Spleen (tissue), 11 donors: ENCODE data around the gene RUSC2. TPM values are rescaled to one million over a fixed set of nuclear protein-coding genes. Genes with fewer than 3 reads are reported as not detected.
A peak's percentile ranks its signal among the peaks of the same experiment; 100 is the strongest.

Experiments
- DNase-seq: peaks from one replicate; pipeline ENCODE4 v3.0.0-alpha.2; 2020
- H3K27ac ChIP-seq, 8 donors: fragments of 200-600 bp; sonication (generic) in 7 of 8; 1 replicate in 4 of 8; 2 replicates in 4 of 8; pipeline versions ENCODE4 v1.5.0 to v1.8.0; 2016 to 2021; ENCODE audit warnings: inconsistent platforms in 4 of 8, mild to moderate bottlenecking in 4 of 8, moderate library complexity in 1 of 8
- H3K27me3 ChIP-seq, 7 donors: fragments of 200-600 bp; sonication (generic) in 6 of 7; replicated peaks in 1 of 7; 1 replicate in 4 of 7; 2 replicates in 3 of 7; pipeline versions ENCODE4 v1.5.0 to v1.8.0; 2016 to 2021; ENCODE audit warnings: inconsistent platforms in 3 of 7, mild to moderate bottlenecking in 1 of 7
- H3K36me3 ChIP-seq, 6 donors: fragments of 200-600 bp; sonication (generic) in 5 of 6; 1 replicate in 4 of 6; 2 replicates in 2 of 6; pipeline versions ENCODE4 v1.5.0 to v1.8.0; 2016 to 2021; ENCODE audit warnings: inconsistent platforms in 2 of 6
- H3K4me1 ChIP-seq, 6 donors: fragments of 200-600 bp; sonication (generic) in 5 of 6; 1 replicate in 3 of 6; 2 replicates in 3 of 6; pipeline versions ENCODE4 v1.5.0 to v1.8.0; 2016 to 2021; ENCODE audit warnings: inconsistent platforms in 3 of 6
- H3K4me3 ChIP-seq, 8 donors: fragments of 200-600 bp; sonication (generic) in 7 of 8; 1 replicate in 4 of 8; 2 replicates in 4 of 8; pipeline versions ENCODE4 v1.5.0 to v1.8.0; 2016 to 2021; ENCODE audit warnings: inconsistent platforms in 4 of 8, mild to moderate bottlenecking in 4 of 8, moderate library complexity in 2 of 8
- H3K9me3 ChIP-seq, 8 donors: fragments of 200-600 bp; sonication (generic) in 7 of 8; 1 replicate in 4 of 8; 2 replicates in 4 of 8; pipeline versions ENCODE4 v1.5.0 to v1.8.0; 2016 to 2021; ENCODE audit warnings: inconsistent platforms in 4 of 8
- CTCF ChIP-seq, 11 experiments: fragments of 200-600 bp in 7 of 11; fragments of 450-650 bp in 4 of 11; sonication (generic) in 4 of 11; IDR thresholded peaks in 8 of 11; conservative IDR thresholded peaks in 3 of 11; 1 replicate in 7 of 11; 2 replicates in 4 of 11; pipeline versions ENCODE4 v1.4.0 to v1.8.0; 2016 to 2021; ENCODE audit warnings: antibody characterized with exemption in 11 of 11, inconsistent platforms in 4 of 11, mild to moderate bottlenecking in 1 of 11
- POLR2A ChIP-seq, 3 donors: fragments of 450-650 bp; IDR thresholded peaks; one replicate each; pipeline ENCODE4 v1.5.1; 2017; ENCODE audit warnings: antibody characterized with exemption in 3 of 3, mild to moderate bottlenecking in 1 of 3
- POLR2AphosphoS5 ChIP-seq, 3 donors: sonication (generic); formaldehyde crosslinking; IDR thresholded peaks; one replicate each; pipeline ENCODE4 v1.5.1; 2017; ENCODE audit warnings: antibody characterized with exemption in 3 of 3
- WGBS, 5 donors: extraction: QIAGEN DNeasy Blood & Tissue Kit in 3 of 5; methylation state at CpG; one replicate each; pipeline versions ENCODE4 v1.1.5 to v1.1.7; 2013 to 2018; 5-methylcytosine and 5-hydroxymethylcytosine counted together
- intact Hi-C: fragments of 100-400 bp; cut with DNase I; formaldehyde crosslinking; loops from one replicate; pipeline ENCODE4 v1.15.0; 2023; ENCODE audit warnings: low total_unique reads
- polyA plus RNA-seq, 3 donors: library from polyadenylated mRNA; stranded (reverse); fragments of 200-250 nt; gene quantifications; one replicate each; pipeline ENCODE4 v1.2.1, GENCODE V29; 2013
- total RNA-seq, 7 donors: library from RNA; depleted of rRNA in 3 of 7; stranded (reverse); fragments of >200 nt in 3 of 7; fragmentation: NEBNext Ultra II Directional in 4 of 7; extraction: Animal tissue kit (Norgen Biotek cat#: 25700) in 4 of 7; gene quantifications; one replicate each; pipeline versions ENCODE4 v1.1.0 to v1.2.1, GENCODE V29; 2016 to 2021
- donor health status: healthy with polysubstance abuse.
- donor health status: DM: no; HTN: no; CAD: no; lungs with moderate emphysema.
- donor health status: DM: no; HTN: no; CAD: no.
- donor health status: Bipolar disorder and iron deficiency.
- donor health status: healthy.
- donor health status: DM: no; HTN: no; CAD: no.
- donor health status: DM: yes; HTN: yes; CAD: no.

RUSC2 gene
- total and polyA plus RNA-seq, 10 donors: 2.5 to 41.9 (median 14.7) TPM

GRCh38 chr9:35510383-35510753 is 20.5 kb downstream of the RUSC2 start:
- TF ChIP-seq POLR2AphosphoS5 (IDR thresholded peaks at IDR 0.05): no peak
- no peak for TF ChIP-seq POLR2A (IDR thresholded peaks at IDR 0.05)
- TF ChIP-seq CTCF (IDR thresholded peaks at IDR 0.05 in 8 of 11, conservative IDR thresholded peaks at IDR 0.05 in 3 of 11): no peak
- Histone ChIP-seq H3K36me3 (no peaks in the 10 kb centered on the region), H3K9me3 (no peaks in the 10 kb centered on the region), H3K27ac (peak overlapping the region; percentile 15 to 75 (median 72)), H3K27me3 (no peaks in the 10 kb centered on the region), H3K4me1 (peaks cover 0 to 22% (median 5%) of the 10 kb centered on the region in 6 donors), H3K4me3 (no peak overlapping the region)
- intact Hi-C loops: no loop called here
- DNase-seq: no peak
- WGBS, 5 donors: 60 to 74% (median 68%) methylated on average over 3 of the region's 3 CpGs

GRCh38 chr9:35510754-35511428 is 21.0 kb downstream of the RUSC2 start:
- intact Hi-C loops: no loop called here
- Histone ChIP-seq H3K4me1 (peaks cover 0 to 22% (median 5%) of the 10 kb centered on the region in 6 donors), H3K9me3 (no peaks in the 10 kb centered on the region), H3K27ac (peak overlapping the region; percentile 15 to 75 (median 72)), H3K36me3 (no peaks in the 10 kb centered on the region), H3K27me3 (no peaks in the 10 kb centered on the region), H3K4me3 (no peak overlapping the region)
- TF ChIP-seq POLR2AphosphoS5 (IDR thresholded peaks at IDR 0.05) (peak in 1 of 3 donors; percentile 56), POLR2A (IDR thresholded peaks at IDR 0.05) (no peak), CTCF (IDR thresholded peaks at IDR 0.05 in 8 of 11, conservative IDR thresholded peaks at IDR 0.05 in 3 of 11) (peak in 5 of 11 experiments; percentile 14 to 41 (median 33))
- DNase-seq: no peak
- WGBS, 5 donors: 47 to 81% (median 64%) methylated on average over 3 of the region's 3 CpGs

- peak overlapping the region in 7 of 8 donors; percentile 24 to 75 (median 72) for H3K27ac ChIP-seq
- no peak for DNase-seq
- intact Hi-C loops: no loop called here
- no peak for TF ChIP-seq POLR2A (IDR thresholded peaks at IDR 0.05)
- peak in 2 of 11 experiments; percentile 1 to 6 for TF ChIP-seq CTCF (IDR thresholded peaks at IDR 0.05 in 8 of 11, conservative IDR thresholded peaks at IDR 0.05 in 3 of 11)
- TF ChIP-seq POLR2AphosphoS5 (IDR thresholded peaks at IDR 0.05): no peak
- 66 to 77% (median 69%) methylated on average over 1 of the region's 1 CpG for WGBS, 5 donors
- H3K27me3 ChIP-seq: no peaks in the 10 kb centered on the region
- peaks cover 0 to 25% (median 7%) of the 10 kb centered on the region in 6 donors for H3K4me1 ChIP-seq
- H3K4me3 ChIP-seq: no peak overlapping the region
- no peaks in the 10 kb centered on the region for H3K9me3 ChIP-seq
- H3K36me3 ChIP-seq: no peaks in the 10 kb centered on the region
Measured at GRCh38 chr9:35511453-35511852, 21.5 kb downstream of the RUSC2 start.

GRCh38 chr9:35515766-35516165 is 25.9 kb downstream of the RUSC2 start:
- intact Hi-C loops: no loop called here
- DNase-seq: no peak
- H3K4me3 ChIP-seq: no peak overlapping the region
- H3K27me3 ChIP-seq: no peaks in the 10 kb centered on the region
- no peaks in the 10 kb centered on the region for H3K36me3 ChIP-seq
- no peak overlapping the region for H3K27ac ChIP-seq
- no peaks in the 10 kb centered on the region for H3K9me3 ChIP-seq
- WGBS, 5 donors: 88 to 91% (median 90%) methylated on average over 7 of the region's 7 CpGs
- TF ChIP-seq POLR2AphosphoS5 (IDR thresholded peaks at IDR 0.05) (no peak), CTCF (IDR thresholded peaks at IDR 0.05 in 8 of 11, conservative IDR thresholded peaks at IDR 0.05 in 3 of 11) (no peak), POLR2A (IDR thresholded peaks at IDR 0.05) (no peak)
- H3K4me1 ChIP-seq: peaks cover 0 to 43% (median 13%) of the 10 kb centered on the region in 6 donors
